Suprapubic skin (tissue), 3 donors: ENCODE measurements around the gene APOO.

Experiments used
- CTCF ChIP-seq, 2 donors: fragments of 200-600 bp in 1 of 2; fragments of 450-650 bp in 1 of 2; sonication (generic) in 1 of 2; IDR thresholded peaks; one replicate each; pipeline ENCODE4 v1.5.1; 2016 to 2019; ENCODE audit warnings: antibody characterized with exemption in 2 of 2, mild to moderate bottlenecking in 1 of 2, moderate library complexity in 1 of 2
- POLR2AphosphoS5 ChIP-seq, 3 donors: sonication (generic); formaldehyde crosslinking; IDR thresholded peaks; one replicate each; pipeline ENCODE4 v1.6.1; 2017; ENCODE audit warnings: antibody characterized with exemption in 3 of 3

DNA sequence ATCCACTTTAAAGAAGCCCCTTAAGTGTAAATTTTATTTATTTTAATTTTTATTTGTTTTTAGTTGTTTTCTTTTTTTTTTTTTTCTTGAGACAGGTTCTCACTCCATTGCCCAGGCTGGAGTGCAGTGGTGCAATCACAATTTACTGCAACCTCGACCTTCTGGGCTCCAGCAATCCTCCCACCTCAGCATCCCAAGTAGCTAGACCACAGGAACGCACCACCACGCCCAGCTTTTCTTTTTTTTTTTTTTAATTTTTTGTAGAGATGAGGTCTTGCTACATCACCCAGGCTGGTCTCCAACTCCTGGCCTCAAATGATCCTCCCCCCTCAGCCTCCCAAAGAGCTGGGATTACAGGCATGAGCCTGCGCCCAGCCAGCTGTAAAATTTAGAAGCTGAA lies 118.8 kb downstream of the APOO start:
- TF ChIP-seq CTCF (IDR thresholded peaks at IDR 0.05) (no peak), POLR2AphosphoS5 (IDR thresholded peaks at IDR 0.05) (no peak)
